Measurements from ENCODE around the gene PRKCD.

- TF ChIP-seq ARNTL (CRISPR knock-in tag; IDR thresholded peaks at IDR 0.05; ENCODE audit: borderline replicate concordance, low read depth): no peak
- TF ChIP-seq PPARA (CRISPR knock-in tag; IDR thresholded peaks at IDR 0.05; ENCODE audit: borderline replicate concordance): no peak
Observed at GRCh38 chr3:53122255-53122932, 38.6 kb upstream of the PRKCD start.

Data from SK-N-SH treated with all-trans-retinoic acid at 6 μM for 48 hours (cell line).